DOHH2 (cell line): ENCODE data around the gene ZCCHC17.

Experiments used
- H3F3A ChIP-seq: fragments of 200-600 bp; sonication (generic), shearing (Covaris generic); 2 replicates; pipeline ENCODE4 v1.6.0; 2016; ENCODE audit warnings: antibody characterized with exemption, mild to moderate bottlenecking; ENCODE audit not compliant: control insufficient read depth, insufficient read depth
- H3K27ac ChIP-seq: fragments of 200-600 bp; sonication (generic); 2 replicates; pipeline ENCODE4 v1.5.1; 2014; ENCODE audit warnings: low read depth, mild to moderate bottlenecking, low read length, moderate library complexity
- H3K27me3 ChIP-seq: fragments of 200-600 bp; sonication (generic); 2 replicates; pipeline ENCODE4 v1.6.1; 2014; ENCODE audit warnings: mild to moderate bottlenecking, low read length, mixed read lengths; ENCODE audit not compliant: control insufficient read depth
- H3K36me3 ChIP-seq: fragments of 200-600 bp; sonication (generic); 2 replicates; pipeline ENCODE4 v1.6.1; 2014; ENCODE audit warnings: mild to moderate bottlenecking, low read length, moderate library complexity, mixed read lengths; ENCODE audit not compliant: control insufficient read depth
- H3K4me1 ChIP-seq: fragments of 200-600 bp; sonication (generic); 2 replicates; pipeline ENCODE4 v1.6.1; 2014; ENCODE audit warnings: mild to moderate bottlenecking, low read length, mixed read lengths; ENCODE audit not compliant: control insufficient read depth
- H3K4me2 ChIP-seq: fragments of 200-600 bp; sonication (generic); 2 replicates; pipeline ENCODE4 v1.6.0; 2014; ENCODE audit warnings: mild to moderate bottlenecking, low read length, moderate library complexity
- H3K4me3 ChIP-seq: fragments of 200-600 bp; sonication (generic); 2 replicates; pipeline ENCODE4 v1.5.1; 2014; ENCODE audit warnings: mild to moderate bottlenecking, low read length, mixed read lengths
- H3K79me2 ChIP-seq: fragments of 200-600 bp; sonication (generic); 2 replicates; pipeline ENCODE4 v1.6.1; 2014; ENCODE audit warnings: mild to moderate bottlenecking, low read length, mixed read lengths; ENCODE audit not compliant: control insufficient read depth
- H3K9me2 ChIP-seq: fragments of 200-600 bp; sonication (generic); replicated peaks from 2 replicates; pipeline ENCODE4 v1.6.1; 2014; ENCODE audit warnings: mild to moderate bottlenecking, low read length, mixed read lengths; ENCODE audit not compliant: control insufficient read depth
- H3K9me3 ChIP-seq: fragments of 200-600 bp; sonication (generic); 2 replicates; pipeline ENCODE4 v1.6.1; 2014; ENCODE audit warnings: antibody characterized with exemption, low read length, mixed read lengths; ENCODE audit not compliant: control insufficient read depth, insufficient read depth
- H4K20me1 ChIP-seq: fragments of 200-600 bp; sonication (generic); 2 replicates; pipeline ENCODE4 v1.6.0; 2014; ENCODE audit warnings: low read depth, mild to moderate bottlenecking, antibody characterized with exemption, low read length, moderate library complexity; ENCODE audit not compliant: control insufficient read depth, insufficient read depth
- CTCF ChIP-seq: fragments of 200-600 bp; sonication (generic); IDR thresholded peaks from one replicate; pipeline ENCODE4 v1.5.1; 2014; ENCODE audit warnings: antibody characterized with exemption, mild to moderate bottlenecking, low read depth, low read length; ENCODE audit not compliant: poor library complexity, severe bottlenecking
- EZH2phosphoT487 ChIP-seq: fragments of 200-600 bp; sonication (generic); IDR thresholded peaks from 2 replicates; pipeline ENCODE4 v1.6.1; 2017; ENCODE audit warnings: borderline replicate concordance, mild to moderate bottlenecking, antibody characterized with exemption, low read length, moderate library complexity, mixed read lengths

ZCCHC17 gene

GRCh38 chr1:31356427-31356826 lies 59.6 kb downstream of the ZCCHC17 start:
- H3K9me3 ChIP-seq, result no peaks in the 10 kb centered on the region
- TF ChIP-seq EZH2phosphoT487, result no peak
- no peak for TF ChIP-seq CTCF

GRCh38 chr1:31361607-31362006 lies 64.8 kb downstream of the ZCCHC17 start:
- Histone ChIP-seq H3K36me3 (peaks cover 6% of the 10 kb centered on the region), H3F3A (no peaks in the 10 kb centered on the region), H4K20me1 (no peaks in the 10 kb centered on the region), H3K79me2 (no peaks in the 10 kb centered on the region), H3K9me3 (no peaks in the 10 kb centered on the region), H3K27me3 (no peaks in the 10 kb centered on the region), H3K4me2 (no peak overlapping the region), H3K4me3 (no peak overlapping the region), H3K27ac (no peak overlapping the region), H3K4me1 (no peaks in the 10 kb centered on the region), H3K9me2 (no peaks in the 10 kb centered on the region)
- no peak for TF ChIP-seq CTCF
- TF ChIP-seq EZH2phosphoT487, result no peak

More at GRCh38 chr1:31356427-31356826, 59.6 kb downstream of the ZCCHC17 start:
- H3K4me2 ChIP-seq, result no peak overlapping the region
- no peaks in the 10 kb centered on the region for H3F3A ChIP-seq
- no peaks in the 10 kb centered on the region for H3K4me1 ChIP-seq
- H3K36me3 ChIP-seq, result peaks cover 10% of the 10 kb centered on the region
- H3K4me3 ChIP-seq, result no peak overlapping the region
- H3K9me2 ChIP-seq, result no peaks in the 10 kb centered on the region
- H3K27ac ChIP-seq, result no peak overlapping the region
- no peaks in the 10 kb centered on the region for H4K20me1 ChIP-seq
- H3K27me3 ChIP-seq, result no peaks in the 10 kb centered on the region
- H3K79me2 ChIP-seq, result no peaks in the 10 kb centered on the region

- H3K79me2 ChIP-seq, result no peaks in the 10 kb centered on the region
- peaks cover 6% of the 10 kb centered on the region for H3K36me3 ChIP-seq
- H3K4me2 ChIP-seq, result no peak overlapping the region
- H3K4me1 ChIP-seq, result no peaks in the 10 kb centered on the region
- H4K20me1 ChIP-seq, result no peaks in the 10 kb centered on the region
- H3F3A ChIP-seq, result no peaks in the 10 kb centered on the region
- H3K4me3 ChIP-seq, result no peak overlapping the region
- no peaks in the 10 kb centered on the region for H3K9me2 ChIP-seq
- no peak overlapping the region for H3K27ac ChIP-seq
- no peak for TF ChIP-seq CTCF
- TF ChIP-seq EZH2phosphoT487, result no peak
- no peaks in the 10 kb centered on the region for H3K9me3 ChIP-seq
- no peaks in the 10 kb centered on the region for H3K27me3 ChIP-seq
Measured at GRCh38 chr1:31362032-31362431, 65.2 kb downstream of the ZCCHC17 start.
